Measurements from ENCODE around the gene WRAP73. TPM values are rescaled to one million over a fixed set of nuclear protein-coding genes. Genes with fewer than 3 reads are reported as not detected.
A peak's percentile ranks its signal among the peaks of the same experiment; 100 is the strongest.

WRAP73 gene
- total and polyA plus RNA-seq, 9 of the 15 experiments (the other 6 are each of a cell fraction or from before 2014, with no cell fraction given): 4.3 to 51.8 (median 30.1) TPM

DNA sequence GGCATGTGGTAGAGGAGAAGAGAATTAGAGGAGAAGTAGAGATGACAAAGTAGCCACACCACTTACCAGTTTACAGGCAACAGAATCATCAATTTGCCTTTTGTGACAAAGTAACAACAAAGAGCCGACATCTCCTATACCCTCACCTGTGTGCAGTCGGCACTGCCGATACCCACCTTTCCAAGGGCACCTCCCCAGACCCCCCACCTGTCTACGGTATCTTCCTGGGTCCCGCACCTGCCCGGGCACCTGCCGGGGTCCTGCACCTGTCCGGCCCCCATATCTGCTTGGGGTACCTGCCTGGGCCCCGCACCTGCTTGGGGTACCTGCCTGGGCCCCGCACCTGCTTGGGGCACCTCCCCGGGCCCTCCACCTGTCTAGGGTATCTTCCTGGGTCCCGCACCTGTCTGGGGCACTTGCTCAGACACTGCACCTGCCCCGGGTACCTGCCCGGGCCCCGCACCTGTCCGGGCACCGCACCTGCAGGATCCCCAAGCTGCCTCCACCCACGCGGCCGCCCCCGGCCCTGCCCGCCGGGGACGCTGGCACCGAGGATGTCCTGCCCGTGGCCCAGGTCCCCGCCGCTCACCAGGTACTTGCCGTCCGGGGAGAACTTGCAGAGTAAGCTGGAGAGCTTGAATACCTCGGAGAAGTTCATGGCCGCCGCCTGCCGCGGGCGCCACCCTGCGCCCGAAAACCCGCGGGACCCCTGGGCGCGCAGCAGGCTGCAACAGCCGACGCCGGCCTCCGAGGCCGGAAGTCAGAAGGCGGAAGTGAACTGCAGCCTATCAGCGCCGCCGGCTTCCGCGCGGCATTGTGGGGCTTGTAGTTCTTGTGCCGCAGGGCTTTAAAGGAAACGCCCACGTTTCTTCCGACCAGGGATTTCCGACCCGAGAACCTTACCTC lies at the start of gene WRAP73 (continued):
- TF ChIP-seq MCM3 (IDR thresholded peaks at IDR 0.05) (no peak), ZNF165 (CRISPR knock-in tag; IDR thresholded peaks at IDR 0.05; ENCODE audit: borderline replicate concordance) (no peak), ZFX (CRISPR knock-in tag; IDR thresholded peaks at IDR 0.05) (peak; percentile 61), FOXK1 (CRISPR knock-in tag; IDR thresholded peaks at IDR 0.05; ENCODE audit: borderline replicate concordance) (no peak), ZNF778 (CRISPR knock-in tag; IDR thresholded peaks at IDR 0.05) (no peak), PHF8 (IDR thresholded peaks at IDR 0.05; ENCODE audit: borderline replicate concordance, low read length) (peak; percentile 96; the same call in 1 of the 2 replicates), POLR2G (IDR thresholded peaks at IDR 0.05; ENCODE audit: low read depth, low read length) (peak; percentile 96), ZKSCAN1 (IDR thresholded peaks at IDR 0.05; ENCODE audit: low read depth, low read length) (no peak), PKNOX1 (IDR thresholded peaks at IDR 0.05) (no peak), CBX5 (IDR thresholded peaks at IDR 0.05; ENCODE audit: borderline replicate concordance, low read depth) (no peak), GTF2A2 (tag; IDR thresholded peaks at IDR 0.05) (no peak), POLR2H (tag; IDR thresholded peaks at IDR 0.05; ENCODE audit: low read depth) (no peak), TSC22D4 (tag; IDR thresholded peaks at IDR 0.05) (no peak), ZSCAN32 (CRISPR knock-in tag; IDR thresholded peaks at IDR 0.05) (no peak), ZNF280A (IDR thresholded peaks at IDR 0.05; ENCODE audit: low read depth, partially characterized antibody) (no peak), DIDO1 (tag; IDR thresholded peaks at IDR 0.05; ENCODE audit: low read depth) (no peak)
- TF ChIP-seq, protein P1, sequence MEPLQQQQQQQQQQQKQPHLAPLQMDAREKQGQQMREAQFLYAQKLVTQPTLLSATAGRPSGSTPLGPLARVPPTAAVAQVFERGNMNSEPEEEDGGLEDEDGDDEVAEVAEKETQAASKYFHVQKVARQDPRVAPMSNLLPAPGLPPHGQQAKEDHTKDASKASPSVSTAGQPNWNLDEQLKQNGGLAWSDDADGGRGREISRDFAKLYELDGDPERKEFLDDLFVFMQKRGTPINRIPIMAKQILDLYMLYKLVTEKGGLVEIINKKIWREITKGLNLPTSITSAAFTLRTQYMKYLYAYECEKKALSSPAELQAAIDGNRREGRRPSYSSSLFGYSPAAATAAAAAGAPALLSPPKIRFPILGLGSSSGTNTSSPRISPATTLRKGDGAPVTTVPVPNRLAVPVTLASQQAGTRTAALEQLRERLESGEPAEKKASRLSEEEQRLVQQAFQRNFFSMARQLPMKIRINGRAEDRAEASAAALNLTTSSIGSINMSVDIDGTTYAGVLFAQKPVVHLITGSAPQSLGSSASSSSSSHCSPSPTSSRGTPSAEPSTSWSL (CRISPR knock-in tag; IDR thresholded peaks at IDR 0.05; ENCODE audit: borderline replicate concordance): no peak
- TF ChIP-seq, protein P2, sequence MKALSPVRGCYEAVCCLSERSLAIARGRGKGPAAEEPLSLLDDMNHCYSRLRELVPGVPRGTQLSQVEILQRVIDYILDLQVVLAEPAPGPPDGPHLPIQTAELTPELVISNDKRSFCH (CRISPR knock-in tag; IDR thresholded peaks at IDR 0.05): no peak
- TF ChIP-seq, protein P2 (tag; IDR thresholded peaks at IDR 0.05): peak; percentile 61; the same call in 1 of the 2 replicates
- TF ChIP-seq, protein P3, sequence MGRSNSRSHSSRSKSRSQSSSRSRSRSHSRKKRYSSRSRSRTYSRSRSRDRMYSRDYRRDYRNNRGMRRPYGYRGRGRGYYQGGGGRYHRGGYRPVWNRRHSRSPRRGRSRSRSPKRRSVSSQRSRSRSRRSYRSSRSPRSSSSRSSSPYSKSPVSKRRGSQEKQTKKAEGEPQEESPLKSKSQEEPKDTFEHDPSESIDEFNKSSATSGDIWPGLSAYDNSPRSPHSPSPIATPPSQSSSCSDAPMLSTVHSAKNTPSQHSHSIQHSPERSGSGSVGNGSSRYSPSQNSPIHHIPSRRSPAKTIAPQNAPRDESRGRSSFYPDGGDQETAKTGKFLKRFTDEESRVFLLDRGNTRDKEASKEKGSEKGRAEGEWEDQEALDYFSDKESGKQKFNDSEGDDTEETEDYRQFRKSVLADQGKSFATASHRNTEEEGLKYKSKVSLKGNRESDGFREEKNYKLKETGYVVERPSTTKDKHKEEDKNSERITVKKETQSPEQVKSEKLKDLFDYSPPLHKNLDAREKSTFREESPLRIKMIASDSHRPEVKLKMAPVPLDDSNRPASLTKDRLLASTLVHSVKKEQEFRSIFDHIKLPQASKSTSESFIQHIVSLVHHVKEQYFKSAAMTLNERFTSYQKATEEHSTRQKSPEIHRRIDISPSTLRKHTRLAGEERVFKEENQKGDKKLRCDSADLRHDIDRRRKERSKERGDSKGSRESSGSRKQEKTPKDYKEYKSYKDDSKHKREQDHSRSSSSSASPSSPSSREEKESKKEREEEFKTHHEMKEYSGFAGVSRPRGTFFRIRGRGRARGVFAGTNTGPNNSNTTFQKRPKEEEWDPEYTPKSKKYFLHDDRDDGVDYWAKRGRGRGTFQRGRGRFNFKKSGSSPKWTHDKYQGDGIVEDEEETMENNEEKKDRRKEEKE (IDR thresholded peaks at IDR 0.05; ENCODE audit: borderline replicate concordance in 1 of 2, control insufficient read depth in 1 of 2, low read depth in 2 of 2, low read length in 1 of 2): no peak
